Testis (tissue), 3 donors: ENCODE data around the gene DHX35. TPM values are rescaled to one million over a fixed set of nuclear protein-coding genes. Genes with fewer than 3 reads are reported as not detected.

Experiments
- DNase-seq: peaks from one replicate; pipeline ENCODE4 v3.0.0-alpha.2; 2019
- H3K27ac ChIP-seq, 2 donors: fragments of 200-600 bp; sonication (generic); one replicate each; pipeline ENCODE4 v1.5.1; 2019
- H3K27me3 ChIP-seq: fragments of 200-600 bp; sonication (generic); one replicate; pipeline ENCODE4 v1.5.1; 2019
- H3K36me3 ChIP-seq: fragments of 200-600 bp; sonication (generic); one replicate; pipeline ENCODE4 v1.5.1; 2017; ENCODE audit warnings: low read depth; ENCODE audit errors: missing control alignments
- H3K4me1 ChIP-seq: fragments of 200-600 bp; sonication (generic); one replicate; pipeline ENCODE4 v1.5.1; 2019
- H3K4me3 ChIP-seq, 2 donors: fragments of 200-600 bp; sonication (generic); one replicate each; pipeline ENCODE4 v1.5.1; 2017 to 2019
- H3K9me3 ChIP-seq: fragments of 200-600 bp; sonication (generic); one replicate; pipeline ENCODE4 v1.5.1; 2017
- CTCF ChIP-seq, 3 experiments: fragments of 450-650 bp in 2 of 3; fragments of 200-600 bp in 1 of 3; sonication (generic) in 1 of 3; IDR thresholded peaks; one replicate each; pipeline ENCODE4 v1.5.1; 2016 to 2019; ENCODE audit warnings: antibody characterized with exemption in 3 of 3, mild to moderate bottlenecking in 2 of 3, moderate library complexity in 1 of 3
- POLR2A ChIP-seq: fragments of 450-650 bp; IDR thresholded peaks from one replicate; pipeline ENCODE4 v1.6.1; 2017; ENCODE audit warnings: antibody characterized with exemption, mild to moderate bottlenecking, moderate library complexity
- WGBS, 2 donors: methylation state at CpG; one replicate each; pipeline ENCODE4 v1.1.5; 2018; 5-methylcytosine and 5-hydroxymethylcytosine counted together
- intact Hi-C: fragments of 100-400 bp; cut with DNase I; formaldehyde crosslinking; loops from one replicate; pipeline ENCODE4 v1.15.1; 2023; ENCODE audit warnings: low total_unique reads
- polyA plus RNA-seq: library from polyadenylated mRNA; stranded (reverse); fragments of 350-450 nt; fragmentation: Illumina TruSeq; extraction: RNeasy Lipid Tissue Mini Kit (QIAGEN cat#74804); gene quantifications from one replicate; pipeline ENCODE4 v1.2.3, GENCODE V29; 2014; ENCODE audit warnings: low read depth, low replicate concordance; ENCODE audit not compliant: insufficient read depth
- total RNA-seq, 2 donors: library from RNA; depleted of rRNA; stranded (reverse); fragments of >200 nt; gene quantifications; one replicate each; pipeline ENCODE4 v1.2.3, GENCODE V29; 2016

Gene DHX35
- total and polyA plus RNA-seq, 3 donors from 2014 or later = 15.8 to 31.2 (median 26.0) TPM

GRCh38 chr20:39032997-39033396 lies 70.9 kb downstream of the DHX35 start:
- Histone ChIP-seq H3K9me3 (no peaks in the 10 kb centered on the region), H3K36me3 (no peaks in the 10 kb centered on the region), H3K4me3 (no peak overlapping the region), H3K4me1 (peaks cover 7% of the 10 kb centered on the region), H3K27me3 (no peaks in the 10 kb centered on the region), H3K27ac (no peak overlapping the region)
- WGBS, 2 donors = 89 to 95% methylated on average over 3 of the region's 3 CpGs
- no peak for TF ChIP-seq CTCF (IDR thresholded peaks at IDR 0.05)
- TF ChIP-seq POLR2A = no peak
- intact Hi-C loops = no loop called here
- DNase-seq = no peak

- Histone ChIP-seq H3K36me3 (no peaks in the 10 kb centered on the region), H3K4me3 (no peak overlapping the region)
- no peak for DNase-seq
Measured at GRCh38 chr20:39036011-39036410, 73.9 kb downstream of the DHX35 start.

GRCh38 chr20:39036851-39037250 lies 74.7 kb downstream of the DHX35 start:
- H3K36me3 ChIP-seq = no peaks in the 10 kb centered on the region
- H3K4me3 ChIP-seq = no peak overlapping the region
- H3K27ac ChIP-seq = no peak overlapping the region
- H3K27me3 ChIP-seq = no peaks in the 10 kb centered on the region
- 88 to 90% methylated on average over 5 of the region's 5 CpGs for WGBS, 2 donors
- intact Hi-C loops = no loop called here
- TF ChIP-seq CTCF (IDR thresholded peaks at IDR 0.05) = no peak
- no peak for TF ChIP-seq POLR2A
- DNase-seq = no peak
- no peaks in the 10 kb centered on the region for H3K9me3 ChIP-seq
- H3K4me1 ChIP-seq = no peaks in the 10 kb centered on the region

More at GRCh38 chr20:39036011-39036410, 73.9 kb downstream of the DHX35 start:
- Histone ChIP-seq H3K9me3 (no peaks in the 10 kb centered on the region), H3K4me1 (no peaks in the 10 kb centered on the region), H3K27ac (no peak overlapping the region), H3K27me3 (no peaks in the 10 kb centered on the region)
- intact Hi-C loops = no loop called here
- no peak for TF ChIP-seq CTCF (IDR thresholded peaks at IDR 0.05)
- TF ChIP-seq POLR2A = no peak
- 100% methylated on average over 1 of the region's 1 CpG for WGBS, 2 donors

- intact Hi-C loops = no loop called here
- Histone ChIP-seq H3K4me3 (no peak overlapping the region), H3K27ac (no peak overlapping the region), H3K4me1 (no peaks in the 10 kb centered on the region), H3K9me3 (no peaks in the 10 kb centered on the region), H3K36me3 (no peaks in the 10 kb centered on the region), H3K27me3 (no peaks in the 10 kb centered on the region)
- TF ChIP-seq POLR2A (no peak), CTCF (IDR thresholded peaks at IDR 0.05) (no peak)
- WGBS, 2 donors = 84 to 94% methylated on average over 8 of the region's 8 CpGs
- no peak for DNase-seq
Measured at GRCh38 chr20:39038047-39038446, 75.9 kb downstream of the DHX35 start.

GRCh38 chr20:39038495-39038894 lies 76.4 kb downstream of the DHX35 start:
- TF ChIP-seq POLR2A (no peak), CTCF (IDR thresholded peaks at IDR 0.05) (no peak)
- DNase-seq = no peak
- no peaks in the 10 kb centered on the region for H3K4me1 ChIP-seq
- no peaks in the 10 kb centered on the region for H3K9me3 ChIP-seq
- intact Hi-C loops = no loop called here
- H3K27ac ChIP-seq = no peak overlapping the region
- no peak overlapping the region for H3K4me3 ChIP-seq
- H3K36me3 ChIP-seq = no peaks in the 10 kb centered on the region
- H3K27me3 ChIP-seq = no peaks in the 10 kb centered on the region
- 90 to 96% methylated on average over 6 of the region's 6 CpGs for WGBS, 2 donors
